ENCODE results near the gene ROBO1. TPM values are rescaled to one million over a fixed set of nuclear protein-coding genes. Genes with fewer than 3 reads are reported as not detected.

The ROBO1 gene
- total RNA-seq, 2 experiments from 2014 or later, result 8.6 to 9.0 TPM

GRCh38 chr3:79685108-79685507, 82.7 kb downstream of the ROBO1 start:
- TF ChIP-seq CTCF (IDR thresholded peaks at IDR 0.05), result no peak
- H3K36me3 Mint-ChIP-seq (ENCODE audit: low read depth), result no peaks in the 10 kb centered on the region
- intact Hi-C loops (cut with micrococcal nuclease), result no loop called here
- POLR2A ChIA-PET, result no interaction called here
- H3K4me3 Mint-ChIP-seq, result no peak overlapping the region
- H3K9me3 Mint-ChIP-seq, result peaks cover 16% of the 10 kb centered on the region
- H3K27me3 Mint-ChIP-seq, result no peaks in the 10 kb centered on the region
- CTCF ChIA-PET, result no interaction called here
- no peak overlapping the region for H3K27ac Mint-ChIP-seq
- no peak for ATAC-seq
- no peaks in the 10 kb centered on the region for H3K4me1 Mint-ChIP-seq (ENCODE audit: low read depth)
- no peak for DNase-seq

GRCh38 chr3:79684041-79684440, 83.8 kb downstream of the ROBO1 start:
- no peaks in the 10 kb centered on the region for H3K4me1 Mint-ChIP-seq (ENCODE audit: low read depth)
- ChIA-PET POLR2A (no interaction called here), CTCF (no interaction called here)
- TF ChIP-seq CTCF (IDR thresholded peaks at IDR 0.05), result no peak
- ATAC-seq (no peak), DNase-seq (no peak)
- peaks cover 16% of the 10 kb centered on the region for H3K9me3 Mint-ChIP-seq
- H3K27ac Mint-ChIP-seq, result no peak overlapping the region
- H3K36me3 Mint-ChIP-seq (ENCODE audit: low read depth), result no peaks in the 10 kb centered on the region
- no peak overlapping the region for H3K4me3 Mint-ChIP-seq
- H3K27me3 Mint-ChIP-seq, result no peaks in the 10 kb centered on the region
- intact Hi-C loops (cut with micrococcal nuclease), result no loop called here

- peaks cover 5% of the 10 kb centered on the region for H3K9me3 Mint-ChIP-seq
- H3K4me1 Mint-ChIP-seq (ENCODE audit: low read depth), result no peaks in the 10 kb centered on the region
- TF ChIP-seq CTCF (IDR thresholded peaks at IDR 0.05), result no peak
- ChIA-PET POLR2A (no interaction called here), CTCF (interaction anchor here (1.5 kb wide), 1 partner anchor 8 kb away, joined by 4 read pairs; no protein-coding TSS in a partner anchor)
- H3K27me3 Mint-ChIP-seq, result no peaks in the 10 kb centered on the region
- no peak overlapping the region for H3K4me3 Mint-ChIP-seq
- intact Hi-C loops (cut with micrococcal nuclease), result no loop called here
- no peak for DNase-seq
- no peak for ATAC-seq
- no peak overlapping the region for H3K27ac Mint-ChIP-seq
- no peaks in the 10 kb centered on the region for H3K36me3 Mint-ChIP-seq (ENCODE audit: low read depth)
Measured at GRCh38 chr3:79672731-79673130, 95.1 kb downstream of the ROBO1 start.

GRCh38 chr3:79672075-79672474, 95.7 kb downstream of the ROBO1 start:
- ChIA-PET CTCF (interaction anchor here (1.5 kb wide), 1 partner anchor 9 kb away, joined by 4 read pairs; no protein-coding TSS in a partner anchor), POLR2A (no interaction called here)

GRCh38 chr3:79670178-79670577, 97.6 kb downstream of the ROBO1 start:
- TF ChIP-seq CTCF (IDR thresholded peaks at IDR 0.05), result no peak
- DNase-seq (no peak), ATAC-seq (no peak)
- Mint-ChIP-seq H3K9me3 (peaks cover 8% of the 10 kb centered on the region), H3K4me3 (no peak overlapping the region), H3K27me3 (no peaks in the 10 kb centered on the region), H3K36me3 (ENCODE audit: low read depth) (no peaks in the 10 kb centered on the region), H3K27ac (no peak overlapping the region), H3K4me1 (ENCODE audit: low read depth) (no peaks in the 10 kb centered on the region)
- CTCF ChIA-PET, result no interaction called here
- intact Hi-C loops (cut with micrococcal nuclease), result no loop called here
- POLR2A ChIA-PET, result no interaction called here

More at GRCh38 chr3:79672075-79672474, 95.7 kb downstream of the ROBO1 start:
- intact Hi-C loops (cut with micrococcal nuclease), result no loop called here
- DNase-seq (no peak), ATAC-seq (no peak)
- Mint-ChIP-seq H3K4me3 (no peak overlapping the region), H3K27me3 (no peaks in the 10 kb centered on the region), H3K27ac (no peak overlapping the region), H3K4me1 (ENCODE audit: low read depth) (no peaks in the 10 kb centered on the region), H3K9me3 (peaks cover 4% of the 10 kb centered on the region), H3K36me3 (ENCODE audit: low read depth) (no peaks in the 10 kb centered on the region)
- TF ChIP-seq CTCF (IDR thresholded peaks at IDR 0.05), result no peak

Measured in activated CD8-positive, alpha-beta T cell treated with anti-CD3 and anti-CD28 coated beads for 36 hours (primary cell).